Subcutaneous abdominal adipose tissue (tissue), 5 donors: ENCODE data around the gene MAP1LC3A.
A peak's percentile ranks its signal among the peaks of the same experiment; 100 is the strongest.
"Not testable (repeated sequence)": the region's sequence is repeated elsewhere in the genome, so short reads cannot be mapped to it uniquely, and the experiment has no call there.

Experiments
- H3K27ac ChIP-seq: one replicate; pipeline ENCODE4 v1.7.0; 2013; ENCODE audit warnings: low read depth, mild to moderate bottlenecking, inconsistent platforms, low read length, moderate library complexity
- H3K27me3 ChIP-seq, 5 donors: one replicate each; pipeline ENCODE4 v1.7.0; 2013; ENCODE audit warnings: low read length in 5 of 5, inconsistent platforms in 1 of 5; ENCODE audit not compliant: control insufficient read depth in 5 of 5, insufficient read depth in 4 of 5
- H3K36me3 ChIP-seq, 5 donors: one replicate each; pipeline ENCODE4 v1.7.0; 2013; ENCODE audit warnings: low read length in 5 of 5; ENCODE audit not compliant: control insufficient read depth in 5 of 5, insufficient read depth in 5 of 5
- H3K4me1 ChIP-seq, 5 donors: one replicate each; pipeline ENCODE4 v1.7.0; 2013; ENCODE audit warnings: low read length in 5 of 5, mild to moderate bottlenecking in 3 of 5, moderate library complexity in 1 of 5; ENCODE audit not compliant: control insufficient read depth in 5 of 5, insufficient read depth in 5 of 5
- H3K4me3 ChIP-seq, 5 donors: one replicate each; pipeline ENCODE4 v1.7.0; 2013; ENCODE audit warnings: low read length in 5 of 5, low read depth in 1 of 5
- H3K9ac ChIP-seq, 5 donors: one replicate each; pipeline ENCODE4 v1.7.0; 2013; ENCODE audit warnings: low read length in 5 of 5, mild to moderate bottlenecking in 4 of 5, moderate library complexity in 3 of 5
- H3K9me3 ChIP-seq, 5 donors: one replicate each; pipeline ENCODE4 v1.7.0; 2013; ENCODE audit warnings: low read length in 5 of 5; ENCODE audit not compliant: control insufficient read depth in 5 of 5
- donor health status: healthy.
- donor health status: healthy.
- donor health status: healthy.
- donor health status: healthy.
- donor health status: healthy.

The MAP1LC3A gene

GRCh38 chr20:34558320-34559218, at the start of gene MAP1LC3A:
Gene MAP1LC3A (plus strand): TSS chr20:34558718. CDS start chr20:34558869, 151 bp downstream.
- no peaks in the 10 kb centered on the region for H3K9me3 ChIP-seq
- peak within 1 kb of the TSS; percentile 62 for H3K27ac ChIP-seq
- peaks cover 0 to 20% (median 11%) of the 10 kb centered on the region in 5 donors for H3K4me1 ChIP-seq
- peaks cover 0 to 5% (median 4%) of the 10 kb centered on the region in 5 donors for H3K36me3 ChIP-seq
- no peaks in the 10 kb centered on the region for H3K27me3 ChIP-seq
- peak within 1 kb of the TSS; percentile 77 to 87 (median 85) for H3K9ac ChIP-seq
- peak within 1 kb of the TSS; percentile 73 to 85 (median 79) for H3K4me3 ChIP-seq

DNA sequence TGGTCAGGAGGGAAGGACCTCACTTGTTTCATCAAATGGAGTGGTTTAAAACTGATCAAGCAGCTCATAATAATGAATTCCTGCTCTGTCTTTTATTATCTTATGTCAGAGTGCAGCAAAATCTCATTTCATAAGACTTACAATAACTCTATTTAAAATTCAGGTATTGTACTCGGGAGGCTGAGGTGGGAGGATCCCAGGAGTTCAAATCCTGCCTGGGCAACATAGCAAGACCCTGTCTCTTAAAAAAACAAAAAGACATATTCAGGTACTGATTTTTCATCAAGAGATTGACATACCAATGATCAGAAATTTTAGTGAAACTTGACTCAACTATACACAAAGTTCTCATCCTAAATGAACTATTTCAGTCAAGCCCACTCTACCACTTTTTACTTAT, 47.9 kb upstream of the MAP1LC3A start:
- Histone ChIP-seq H3K27me3 (no peaks in the 10 kb centered on the region), H3K4me1 (peaks cover 0 to 12% (median 9%) of the 10 kb centered on the region in 5 donors), H3K9ac (no peak overlapping the region), H3K4me3 (no peak overlapping the region), H3K9me3 (no peaks in the 10 kb centered on the region), H3K27ac (no peak overlapping the region), H3K36me3 (peaks cover 15 to 37% (median 22%) of the 10 kb centered on the region in 5 donors)

GRCh38 chr20:34511891-34512265, 46.6 kb upstream of the MAP1LC3A start:
- H3K9me3 ChIP-seq: no peaks in the 10 kb centered on the region
- peaks cover 10 to 25% (median 12%) of the 10 kb centered on the region in 5 donors for H3K36me3 ChIP-seq
- no peaks in the 10 kb centered on the region for H3K27me3 ChIP-seq
- no peak overlapping the region for H3K4me3 ChIP-seq
- H3K27ac ChIP-seq: no peak overlapping the region
- no peak overlapping the region for H3K9ac ChIP-seq
- H3K4me1 ChIP-seq: peaks cover 0 to 21% (median 15%) of the 10 kb centered on the region in 5 donors

DNA sequence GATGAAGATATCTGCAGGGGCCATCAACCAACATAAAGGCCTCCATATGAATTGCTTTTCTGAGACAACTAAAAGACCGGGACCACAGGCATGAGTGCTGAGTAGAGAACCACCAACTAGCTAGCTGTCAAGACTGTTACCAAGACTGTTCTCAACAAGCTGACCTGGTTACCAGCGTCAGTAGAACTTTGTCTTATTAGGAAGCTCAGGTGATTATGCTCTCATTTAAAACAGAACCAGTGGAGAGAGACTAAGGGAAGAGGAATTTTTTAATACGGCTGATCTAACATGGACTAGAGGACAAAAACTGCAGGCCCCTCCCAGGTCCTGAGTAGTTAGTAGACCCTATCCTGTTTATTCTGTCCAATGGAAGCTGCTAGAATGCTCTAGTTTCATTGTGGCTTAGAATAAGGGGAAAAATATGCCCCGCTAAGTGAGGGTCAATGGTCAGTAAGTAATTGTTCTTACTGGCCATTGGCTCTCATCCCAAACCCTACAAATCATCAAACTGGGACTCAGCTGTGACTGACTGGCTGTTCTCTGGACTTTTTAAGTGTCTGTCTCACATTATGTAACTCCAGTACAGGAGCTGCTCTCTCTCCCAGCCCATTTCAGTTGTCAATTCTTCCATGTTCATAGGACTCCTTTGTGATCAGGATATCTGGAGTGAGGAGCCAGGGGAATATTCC, 46.1 kb upstream of the MAP1LC3A start:
- Histone ChIP-seq H3K9me3 (no peaks in the 10 kb centered on the region), H3K27ac (peak overlapping the region; percentile 3), H3K36me3 (peaks cover 10 to 25% (median 11%) of the 10 kb centered on the region in 5 donors), H3K9ac (no peak overlapping the region), H3K27me3 (no peaks in the 10 kb centered on the region), H3K4me3 (no peak overlapping the region), H3K4me1 (peaks cover 0 to 25% (median 20%) of the 10 kb centered on the region in 5 donors)

GRCh38 chr20:34512955-34513419, 45.5 kb upstream of the MAP1LC3A start:
- no peaks in the 10 kb centered on the region for H3K9me3 ChIP-seq
- H3K27me3 ChIP-seq: no peaks in the 10 kb centered on the region
- peaks cover 4 to 20% (median 6%) of the 10 kb centered on the region in 5 donors for H3K36me3 ChIP-seq
- no peak overlapping the region for H3K4me3 ChIP-seq
- H3K27ac ChIP-seq: peak overlapping the region; percentile 3
- no peak overlapping the region for H3K9ac ChIP-seq
- H3K4me1 ChIP-seq: peaks cover 0 to 25% (median 23%) of the 10 kb centered on the region in 5 donors

DNA sequence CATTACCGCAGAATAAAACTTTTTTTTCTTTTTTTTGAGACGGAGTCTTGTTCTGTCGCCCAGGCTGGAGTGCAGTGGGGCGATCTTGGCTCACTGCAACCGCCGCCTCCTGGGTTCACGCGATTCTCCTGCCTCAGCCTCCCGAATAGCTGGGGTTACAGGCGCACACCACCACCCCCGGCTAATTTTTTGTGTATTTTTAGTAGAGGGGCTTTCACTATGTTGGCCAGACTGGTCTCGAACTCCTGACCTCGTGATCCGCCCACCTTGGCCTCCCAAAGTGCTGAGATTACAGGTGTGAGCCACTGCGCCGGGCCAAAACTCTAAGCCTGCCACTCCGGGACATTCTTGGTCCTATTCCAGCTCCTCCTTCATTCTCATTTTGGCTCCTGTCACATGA, 44.5 kb upstream of the MAP1LC3A start:
- H3K27ac ChIP-seq: not testable (repeated sequence)

GRCh38 chr20:34514897-34515483, 43.5 kb upstream of the MAP1LC3A start:
- H3K36me3 ChIP-seq: peaks cover 0 to 14% (median 3%) of the 10 kb centered on the region in 5 donors
- peaks cover 0 to 28% (median 23%) of the 10 kb centered on the region in 5 donors for H3K4me1 ChIP-seq
- peak overlapping the region; percentile 91 for H3K27ac ChIP-seq
- H3K9me3 ChIP-seq: no peaks in the 10 kb centered on the region
- peak overlapping the region; percentile 52 to 97 (median 95) for H3K9ac ChIP-seq
- H3K4me3 ChIP-seq: peak overlapping the region; percentile 91 to 96 (median 93)
- H3K27me3 ChIP-seq: no peaks in the 10 kb centered on the region

More for the DNA sequence above, 44.5 kb upstream of the MAP1LC3A start:
- H3K4me3 ChIP-seq, H3K9ac ChIP-seq, H3K9me3 ChIP-seq, H3K27me3 ChIP-seq: not testable (repeated sequence)
- peaks cover 0 to 28% (median 23%) of the 10 kb centered on the region in 5 donors for H3K4me1 ChIP-seq
- H3K36me3 ChIP-seq: peaks cover 0 to 12% (median 3%) of the 10 kb centered on the region in 5 donors

DNA sequence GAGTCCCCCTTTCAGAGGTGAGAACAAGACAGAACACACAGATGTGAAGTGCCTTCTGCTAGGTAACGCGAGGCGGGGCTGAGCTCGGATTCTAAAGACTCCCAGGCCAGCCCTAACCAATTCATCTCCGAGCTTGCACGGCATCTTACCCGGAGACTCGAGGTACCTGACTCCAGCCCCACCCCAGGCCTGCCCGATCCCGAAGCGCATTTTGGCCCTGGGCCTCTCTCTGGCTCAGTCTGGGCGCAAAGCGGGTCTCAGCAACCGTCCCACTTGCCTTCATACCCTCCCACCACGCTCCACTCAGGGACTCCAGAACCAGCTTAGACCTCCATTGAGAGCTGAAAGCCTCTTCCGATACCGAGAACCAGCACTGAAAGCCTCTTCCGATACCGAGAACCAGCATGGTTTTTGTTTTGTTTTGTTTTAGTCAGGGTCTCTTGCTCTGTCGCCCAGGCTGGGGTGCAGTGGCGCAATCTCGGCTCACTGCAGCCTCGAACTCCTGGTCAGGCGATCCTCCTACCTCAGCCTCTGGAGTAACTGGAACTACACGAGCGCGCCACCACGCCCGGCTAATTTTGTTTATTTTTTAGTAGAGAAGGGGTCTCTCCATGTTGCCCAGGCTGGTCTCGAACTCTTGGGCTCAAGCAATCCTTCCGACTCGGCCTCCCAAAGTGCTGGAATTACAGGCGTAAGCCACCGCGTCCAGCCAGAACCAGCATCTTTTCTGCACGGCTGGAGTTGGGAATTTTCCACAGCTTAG, 42.9 kb upstream of the MAP1LC3A start:
- Histone ChIP-seq H3K4me1 (peaks cover 0 to 28% (median 23%) of the 10 kb centered on the region in 5 donors), H3K9ac (peak overlapping the region; percentile 73 to 97 (median 95))

More for the DNA sequence above, 42.9 kb upstream of the MAP1LC3A start:
- Histone ChIP-seq H3K4me3 (peak overlapping the region; percentile 91 to 96 (median 93)), H3K36me3 (peaks cover 0 to 14% (median 3%) of the 10 kb centered on the region in 5 donors), H3K27ac (peak overlapping the region; percentile 91), H3K27me3 (no peaks in the 10 kb centered on the region), H3K9me3 (no peaks in the 10 kb centered on the region)
